MCF 10A (cell line): ENCODE measurements around the gene PLEKHA7. TPM values are rescaled to one million over a fixed set of nuclear protein-coding genes. Genes with fewer than 3 reads are reported as not detected.

Experiments
- BruUV-seq: library from RNA; stranded (reverse); fragments of 400-500 nt; replicated peaks from 2 replicates; lab custom pipeline; 2021; lab: Mats Ljungman, UMichigan
- CTCF ChIA-PET: fragments of 300-600 bp; sonication (Branson Sonifier 250); formaldehyde crosslinking; extraction: SDS; loops from one replicate; lab custom pipeline; 2021; ENCODE audit warnings: antibody characterized with exemption, inconsistent platforms; lab: Yijun Ruan, JAX
- POLR2A ChIA-PET: fragments of 300-600, 350-650 bp; sonication (Branson Sonifier 250); formaldehyde crosslinking; extraction: SDS; loops from one replicate; lab custom pipeline; 2020; ENCODE audit warnings: antibody characterized with exemption, inconsistent platforms; lab: Yijun Ruan, JAX
- DNase-seq: peaks from one replicate; pipeline ENCODE4 v3.0.0-alpha.2; 2018; ENCODE audit not compliant: unreplicated experiment
- H3K27ac Mint-ChIP-seq: one replicate; pipeline ENCODE4 v1.8.0; 2022; ENCODE audit warnings: mild to moderate bottlenecking, low read depth, mixed read lengths; ENCODE audit not compliant: unreplicated experiment
- H3K27me3 Mint-ChIP-seq: one replicate; pipeline ENCODE4 v1.8.0; 2022; ENCODE audit warnings: mixed read lengths; ENCODE audit not compliant: insufficient read depth, unreplicated experiment
- H3K36me3 Mint-ChIP-seq: one replicate; pipeline ENCODE4 v1.8.0; 2022; ENCODE audit warnings: mild to moderate bottlenecking, moderate library complexity, mixed read lengths; ENCODE audit not compliant: insufficient read depth, unreplicated experiment
- H3K4me1 Mint-ChIP-seq: one replicate; pipeline ENCODE4 v1.8.0; 2022; ENCODE audit warnings: mixed read lengths; ENCODE audit not compliant: insufficient read depth, unreplicated experiment
- H3K4me3 Mint-ChIP-seq: one replicate; pipeline ENCODE4 v1.8.0; 2022; ENCODE audit warnings: mild to moderate bottlenecking, moderate library complexity, mixed read lengths; ENCODE audit not compliant: unreplicated experiment
- H3K9me3 Mint-ChIP-seq: one replicate; pipeline ENCODE4 v1.8.0; 2022; ENCODE audit warnings: mixed read lengths; ENCODE audit not compliant: unreplicated experiment
- intact Hi-C: fragments of 100-400 bp; cut with micrococcal nuclease; formaldehyde crosslinking; loops from 2 replicates; pipeline ENCODE4 v1.14.1; 2022
- total RNA-seq: library from RNA; stranded (reverse); gene quantifications from 2 replicates; pipeline ENCODE4 v1.2.3, GENCODE V29; 2022
- TF ChIP-seq, protein P1 (sequence below): fragments of 200-600 bp; IDR thresholded peaks from one replicate; pipeline ENCODE4 v1.8.0; 2022; ENCODE audit warnings: antibody characterized with exemption, mild to moderate bottlenecking; ENCODE audit not compliant: unreplicated experiment

Gene PLEKHA7
- total RNA-seq, 1 experiment from 2014 or later, result 2.8 TPM

DNA sequence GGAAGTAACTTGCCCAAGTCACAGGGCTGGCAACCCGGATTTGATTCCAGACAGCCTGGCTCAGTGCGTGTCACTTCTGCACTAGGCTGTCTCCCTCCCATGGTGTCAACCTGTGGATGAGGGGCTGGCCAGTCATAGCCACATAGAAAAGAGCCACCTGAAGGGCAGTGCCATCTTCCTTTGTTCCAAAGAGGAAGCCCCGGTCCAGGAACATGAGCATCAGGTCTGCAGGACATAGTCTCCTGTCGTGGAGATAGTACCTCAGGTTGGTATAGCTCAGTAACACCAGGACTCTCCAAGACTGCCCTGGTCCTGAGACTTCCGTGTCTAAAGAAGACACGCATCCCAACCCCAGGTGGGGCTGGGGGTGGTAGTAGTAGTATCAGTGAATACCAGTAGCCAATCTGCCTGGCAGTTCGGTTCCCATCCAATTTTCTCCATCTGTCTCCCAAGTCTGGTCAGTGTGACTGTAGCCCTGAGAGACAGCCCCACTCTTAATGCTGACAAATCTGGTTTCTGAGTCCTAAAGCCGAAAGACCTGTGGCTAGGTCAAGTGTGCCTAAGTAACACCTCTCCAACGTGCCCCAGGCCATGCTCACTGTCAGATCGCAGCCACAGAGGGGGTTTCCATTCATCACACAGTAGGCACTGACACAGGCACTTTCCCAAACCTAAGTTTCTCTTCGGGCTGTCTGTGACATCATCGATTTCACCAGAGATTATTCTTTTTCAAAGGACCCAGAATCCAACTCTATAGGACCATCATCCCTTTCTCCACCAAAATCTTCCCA is 242.7 kb downstream of the PLEKHA7 start:
- Mint-ChIP-seq H3K4me1 (no peaks in the 10 kb centered on the region), H3K27me3 (no peaks in the 10 kb centered on the region), H3K27ac (no peak overlapping the region), H3K36me3 (no peaks in the 10 kb centered on the region), H3K9me3 (no peaks in the 10 kb centered on the region), H3K4me3 (no peak overlapping the region)
- BruUV-seq, result no TSS peak
- ChIA-PET POLR2A (interaction anchor here (0.7 to 1.5 kb wide), 2 partner anchors 9 to 12 kb away, joined by 4 to 6 read pairs; no protein-coding TSS in a partner anchor), CTCF (interaction anchor here (0.9 to 5.6 kb wide), 3 partner anchors 9 to 292 kb away, joined by 3 to 57 read pairs (median 4); no protein-coding TSS in a partner anchor)
- intact Hi-C loops, result no loop called here
- TF ChIP-seq, protein P1, sequence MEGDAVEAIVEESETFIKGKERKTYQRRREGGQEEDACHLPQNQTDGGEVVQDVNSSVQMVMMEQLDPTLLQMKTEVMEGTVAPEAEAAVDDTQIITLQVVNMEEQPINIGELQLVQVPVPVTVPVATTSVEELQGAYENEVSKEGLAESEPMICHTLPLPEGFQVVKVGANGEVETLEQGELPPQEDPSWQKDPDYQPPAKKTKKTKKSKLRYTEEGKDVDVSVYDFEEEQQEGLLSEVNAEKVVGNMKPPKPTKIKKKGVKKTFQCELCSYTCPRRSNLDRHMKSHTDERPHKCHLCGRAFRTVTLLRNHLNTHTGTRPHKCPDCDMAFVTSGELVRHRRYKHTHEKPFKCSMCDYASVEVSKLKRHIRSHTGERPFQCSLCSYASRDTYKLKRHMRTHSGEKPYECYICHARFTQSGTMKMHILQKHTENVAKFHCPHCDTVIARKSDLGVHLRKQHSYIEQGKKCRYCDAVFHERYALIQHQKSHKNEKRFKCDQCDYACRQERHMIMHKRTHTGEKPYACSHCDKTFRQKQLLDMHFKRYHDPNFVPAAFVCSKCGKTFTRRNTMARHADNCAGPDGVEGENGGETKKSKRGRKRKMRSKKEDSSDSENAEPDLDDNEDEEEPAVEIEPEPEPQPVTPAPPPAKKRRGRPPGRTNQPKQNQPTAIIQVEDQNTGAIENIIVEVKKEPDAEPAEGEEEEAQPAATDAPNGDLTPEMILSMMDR, result no peak
- DNase-seq, result no peak

DNA sequence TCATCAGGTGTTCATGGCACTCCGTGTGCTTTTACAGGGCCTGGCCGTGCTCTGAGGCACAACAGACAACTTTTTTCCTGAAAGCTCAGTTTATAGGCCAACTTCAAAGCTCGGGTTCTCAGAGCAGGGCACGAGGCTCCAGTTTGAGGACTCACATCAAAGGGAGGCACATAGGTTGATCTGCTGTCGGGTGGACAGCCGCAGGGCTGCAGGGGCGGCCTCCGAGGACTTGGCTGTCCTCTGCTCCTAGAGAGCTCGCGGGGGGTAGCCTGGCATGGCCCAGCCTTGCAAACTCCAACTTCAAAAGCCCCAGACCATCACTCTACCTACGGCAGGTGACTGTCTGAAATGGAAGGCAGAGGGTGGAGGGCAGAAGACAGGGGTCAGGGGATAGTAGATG is 244.2 kb downstream of the PLEKHA7 start:
- Mint-ChIP-seq H3K9me3 (no peaks in the 10 kb centered on the region), H3K27me3 (no peaks in the 10 kb centered on the region), H3K36me3 (no peaks in the 10 kb centered on the region), H3K4me3 (no peak overlapping the region), H3K27ac (no peak overlapping the region), H3K4me1 (no peaks in the 10 kb centered on the region)
- intact Hi-C loops, result no loop called here
- POLR2A ChIA-PET, result interaction anchor here (0.6 kb wide), 1 partner anchor 17 kb away, joined by 3 read pairs; no protein-coding TSS in a partner anchor
- TF ChIP-seq, protein P1, result no peak
- BruUV-seq, result no TSS peak
- CTCF ChIA-PET, result interaction anchor here (5.6 kb wide), 1 partner anchor 17 kb away, joined by 57 read pairs; no protein-coding TSS in a partner anchor
- no peak for DNase-seq

DNA sequence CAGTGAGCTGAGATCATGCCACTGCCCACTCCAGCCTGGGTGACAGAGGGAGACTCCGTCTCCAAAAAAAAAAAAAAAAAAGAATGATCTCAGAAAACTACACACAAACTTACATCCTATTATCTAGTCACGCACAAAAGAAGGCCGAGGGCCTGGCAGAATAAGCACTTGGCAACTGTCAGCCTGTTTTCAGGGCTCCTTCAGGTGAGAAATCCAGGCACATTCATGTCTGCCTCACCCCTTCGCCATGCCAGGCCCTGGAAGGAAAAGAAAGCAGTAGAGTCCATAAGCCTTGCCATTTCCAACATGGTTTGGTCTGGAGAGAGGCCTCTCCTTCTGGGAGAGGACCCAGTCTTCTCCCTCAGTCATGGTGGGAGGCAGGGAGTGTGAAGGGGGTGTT is 244.8 kb downstream of the PLEKHA7 start:
- no peaks in the 10 kb centered on the region for H3K9me3 Mint-ChIP-seq
- H3K36me3 Mint-ChIP-seq, result no peaks in the 10 kb centered on the region
- no peak overlapping the region for H3K27ac Mint-ChIP-seq
- no peaks in the 10 kb centered on the region for H3K27me3 Mint-ChIP-seq
- CTCF ChIA-PET, result no interaction called here
- no TSS peak for BruUV-seq
- H3K4me1 Mint-ChIP-seq, result no peaks in the 10 kb centered on the region
- POLR2A ChIA-PET, result no interaction called here
- intact Hi-C loops, result no loop called here
- no peak overlapping the region for H3K4me3 Mint-ChIP-seq
- DNase-seq, result no peak
- TF ChIP-seq, protein P1, result no peak

DNA sequence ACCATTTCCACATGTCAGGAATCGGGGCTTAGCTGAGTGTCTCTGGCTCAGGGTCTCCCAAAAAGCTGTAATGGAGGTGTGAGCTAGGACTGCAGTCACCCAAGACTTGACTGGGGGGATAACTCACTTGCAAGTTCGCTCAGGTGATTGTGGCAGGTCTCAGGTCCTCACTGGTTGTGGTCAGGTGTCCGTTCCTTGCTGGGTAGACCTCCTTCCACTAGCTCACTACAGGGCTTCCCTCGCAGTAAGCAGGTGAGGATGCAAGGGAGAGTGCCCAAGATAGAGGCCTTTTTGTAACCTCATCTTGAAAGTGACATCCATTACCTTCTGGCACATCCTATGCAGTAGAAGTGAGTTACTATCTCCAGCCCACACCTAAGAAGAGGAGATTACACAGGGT is 246.3 kb downstream of the PLEKHA7 start:
- Mint-ChIP-seq H3K4me3 (no peak overlapping the region), H3K27me3 (no peaks in the 10 kb centered on the region), H3K36me3 (no peaks in the 10 kb centered on the region), H3K27ac (no peak overlapping the region), H3K9me3 (no peaks in the 10 kb centered on the region), H3K4me1 (no peaks in the 10 kb centered on the region)
- CTCF ChIA-PET, result no interaction called here
- no peak for DNase-seq
- intact Hi-C loops, result no loop called here
- no TSS peak for BruUV-seq
- POLR2A ChIA-PET, result interaction anchor here (0.8 kb wide), 1 partner anchor 30 kb away, joined by 3 read pairs; the partner anchor contains the start of gene C11orf58
- TF ChIP-seq, protein P1, result no peak
